ENCODE data around the gene SCCPDH. TPM values are rescaled to one million over a fixed set of nuclear protein-coding genes. Genes with fewer than 3 reads are reported as not detected.

SCCPDH gene
- polyA plus RNA-seq, 1 experiment: 21.1 TPM

GRCh38 chr1:246788895-246789338 lies 64.7 kb downstream of the SCCPDH start:
- POLR2A ChIA-PET: no interaction called here
- no peak for DNase-seq (ENCODE audit: low read depth)

GRCh38 chr1:246789454-246790339 lies 65.5 kb downstream of the SCCPDH start:
- no peaks in the 10 kb centered on the region for H3K36me3 ChIP-seq (ENCODE audit: control insufficient read depth, insufficient read depth, low read length)
- no peaks in the 10 kb centered on the region for H3K27me3 ChIP-seq (ENCODE audit: control insufficient read depth, insufficient read depth, low read length)
- no peak for DNase-seq (ENCODE audit: low read depth)
- POLR2A ChIA-PET: no interaction called here
- CTCF ChIA-PET: no interaction called here
- no peak for TF ChIP-seq CTCF (IDR thresholded peaks at IDR 0.05; ENCODE audit: insufficient read depth, low read depth, low read length)
- H3K4me3 ChIP-seq (ENCODE audit: low read depth, low read length): no peak overlapping the region

More at GRCh38 chr1:246788895-246789338, 64.7 kb downstream of the SCCPDH start:
- CTCF ChIA-PET: no interaction called here
- TF ChIP-seq CTCF (IDR thresholded peaks at IDR 0.05; ENCODE audit: insufficient read depth, low read depth, low read length): no peak
- Histone ChIP-seq H3K27me3 (ENCODE audit: control insufficient read depth, insufficient read depth, low read length) (no peaks in the 10 kb centered on the region), H3K4me3 (ENCODE audit: low read depth, low read length) (no peak overlapping the region), H3K36me3 (ENCODE audit: control insufficient read depth, insufficient read depth, low read length) (no peaks in the 10 kb centered on the region)

GRCh38 chr1:246790364-246790763 lies 66.2 kb downstream of the SCCPDH start:
- DNase-seq (ENCODE audit: low read depth): no peak
- Histone ChIP-seq H3K36me3 (ENCODE audit: control insufficient read depth, insufficient read depth, low read length) (no peaks in the 10 kb centered on the region), H3K27me3 (ENCODE audit: control insufficient read depth, insufficient read depth, low read length) (no peaks in the 10 kb centered on the region), H3K4me3 (ENCODE audit: low read depth, low read length) (no peak overlapping the region)
- TF ChIP-seq CTCF (IDR thresholded peaks at IDR 0.05; ENCODE audit: insufficient read depth, low read depth, low read length): no peak
- ChIA-PET CTCF (no interaction called here), POLR2A (no interaction called here)

- no peak for TF ChIP-seq CTCF (IDR thresholded peaks at IDR 0.05; ENCODE audit: insufficient read depth, low read depth, low read length)
- POLR2A ChIA-PET: no interaction called here
- Histone ChIP-seq H3K36me3 (ENCODE audit: control insufficient read depth, insufficient read depth, low read length) (no peaks in the 10 kb centered on the region), H3K27me3 (ENCODE audit: control insufficient read depth, insufficient read depth, low read length) (no peaks in the 10 kb centered on the region), H3K4me3 (ENCODE audit: low read depth, low read length) (no peak overlapping the region)
- no peak for DNase-seq (ENCODE audit: low read depth)
- CTCF ChIA-PET: no interaction called here
These were observed 66.6 kb downstream of the SCCPDH start for GRCh38 chr1:246790833-246791232.

GRCh38 chr1:246791303-246791918 lies 67.2 kb downstream of the SCCPDH start:
- H3K27me3 ChIP-seq (ENCODE audit: control insufficient read depth, insufficient read depth, low read length): no peaks in the 10 kb centered on the region
- ChIA-PET CTCF (interaction anchor here (1.5 kb wide), 1 partner anchor 9 kb away, joined by 4 read pairs; no protein-coding TSS in a partner anchor), POLR2A (no interaction called here)
- DNase-seq (ENCODE audit: low read depth): no peak
- no peaks in the 10 kb centered on the region for H3K36me3 ChIP-seq (ENCODE audit: control insufficient read depth, insufficient read depth, low read length)
- H3K4me3 ChIP-seq (ENCODE audit: low read depth, low read length): no peak overlapping the region
- TF ChIP-seq CTCF (IDR thresholded peaks at IDR 0.05; ENCODE audit: insufficient read depth, low read depth, low read length): no peak

All from BJ (cell line).